GM18517 (cell line): Measurements from ENCODE around the gene AAR2.

Experiments used
- ATAC-seq: cut with Tn5 transposase; IDR thresholded peaks from one replicate; pipeline ENCODE4 v1.9.1; 2021; ENCODE audit warnings: mild to moderate bottlenecking, moderate library complexity; ENCODE audit not compliant: unreplicated experiment

Gene AAR2

GRCh38 chr20:36218380-36219064 is 17.8 kb upstream of the AAR2 start:
- no peak for ATAC-seq

- no peak for ATAC-seq
Observed at GRCh38 chr20:36219671-36220220, 16.5 kb upstream of the AAR2 start.

- ATAC-seq: no peak
Observed at GRCh38 chr20:36225666-36226065, 10.6 kb upstream of the AAR2 start.

GRCh38 chr20:36228770-36229169 is 7.5 kb upstream of the AAR2 start:
- ATAC-seq: no peak

DNA sequence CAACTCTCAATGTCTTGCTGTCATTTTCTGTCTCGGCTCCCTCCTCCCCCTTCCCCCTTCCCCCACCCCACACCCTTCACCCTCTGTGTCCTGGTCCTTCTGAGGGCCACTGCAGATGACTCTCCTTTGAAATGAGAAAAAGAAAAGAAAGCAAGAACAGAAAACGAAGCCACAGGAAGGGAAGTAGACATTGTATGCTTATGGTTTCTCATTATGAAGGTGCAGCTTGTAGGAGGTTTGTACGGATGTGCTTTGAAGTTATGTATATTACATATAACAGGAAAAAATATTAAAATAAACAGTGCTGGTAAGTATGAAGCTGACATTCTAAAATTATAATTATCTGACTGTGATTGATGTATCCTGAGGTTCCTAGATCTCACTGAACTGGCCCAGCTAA is 6.3 kb upstream of the AAR2 start:
- ATAC-seq: no peak

DNA sequence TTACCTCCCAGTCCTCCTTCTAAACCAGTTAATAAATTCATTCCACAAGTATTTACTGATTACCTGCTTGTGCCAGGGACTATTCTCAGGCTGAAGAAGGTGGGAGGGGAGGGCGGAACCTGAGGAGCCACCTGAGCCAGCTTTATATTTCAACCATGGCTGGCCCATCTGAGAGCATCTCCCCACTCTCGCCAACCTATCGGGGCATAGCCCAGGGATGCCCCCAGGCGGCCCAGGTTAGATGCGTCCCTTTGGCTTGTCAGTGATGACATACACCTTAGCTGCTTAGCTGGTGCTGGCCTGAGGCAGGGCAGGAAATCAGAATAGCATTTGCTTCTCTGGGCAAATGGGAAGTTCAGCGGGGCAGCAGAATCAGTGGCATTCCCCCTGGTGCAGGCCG is 4.9 kb upstream of the AAR2 start:
- ATAC-seq: no peak

DNA sequence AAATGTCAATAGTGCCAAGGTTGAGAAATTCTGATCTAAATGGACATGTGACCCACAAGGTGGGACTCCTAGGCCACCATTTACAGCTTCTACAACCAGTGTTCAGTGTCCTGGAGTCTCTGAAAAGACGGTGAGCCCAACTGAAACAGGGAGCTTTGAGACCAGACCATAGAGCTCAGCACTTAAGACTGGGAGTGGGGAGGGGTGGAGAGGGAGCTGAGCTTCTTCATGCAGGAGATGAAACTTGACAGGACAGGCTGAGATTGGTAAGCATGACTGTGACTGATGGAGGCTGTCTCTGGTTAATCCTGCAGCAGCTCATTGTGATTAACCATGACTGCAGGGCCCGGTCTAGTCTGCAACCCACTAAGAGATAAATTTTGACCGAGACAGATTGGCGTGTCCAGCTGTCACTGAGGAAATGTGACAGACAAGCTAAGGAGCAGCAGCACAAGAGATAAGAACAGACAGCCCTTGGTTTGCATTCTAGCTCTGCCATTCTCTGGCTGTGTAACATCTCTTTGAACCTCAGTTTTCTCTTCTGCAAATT is 1.4 kb upstream of the AAR2 start:
- ATAC-seq: no peak

DNA sequence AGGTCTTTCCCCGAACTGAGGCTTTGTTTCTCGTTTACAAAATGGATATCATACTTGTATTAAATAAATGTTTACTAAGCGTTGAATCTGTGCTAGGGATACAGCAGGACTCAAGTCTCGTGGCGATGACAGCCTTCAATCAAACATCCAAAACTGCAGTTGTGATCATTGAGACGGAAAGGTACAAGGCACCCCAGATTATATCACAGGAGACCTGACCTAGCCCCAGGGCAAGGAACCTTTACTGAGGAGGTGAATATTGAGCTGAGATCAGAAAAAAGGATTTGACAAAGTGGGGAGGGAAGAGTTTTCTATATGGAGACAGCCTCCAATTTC is 476 bp downstream of the AAR2 start:
- no peak for ATAC-seq

- ATAC-seq: no peak
Observed at GRCh38 chr20:36237477-36237876, 1.2 kb downstream of the AAR2 start.

DNA sequence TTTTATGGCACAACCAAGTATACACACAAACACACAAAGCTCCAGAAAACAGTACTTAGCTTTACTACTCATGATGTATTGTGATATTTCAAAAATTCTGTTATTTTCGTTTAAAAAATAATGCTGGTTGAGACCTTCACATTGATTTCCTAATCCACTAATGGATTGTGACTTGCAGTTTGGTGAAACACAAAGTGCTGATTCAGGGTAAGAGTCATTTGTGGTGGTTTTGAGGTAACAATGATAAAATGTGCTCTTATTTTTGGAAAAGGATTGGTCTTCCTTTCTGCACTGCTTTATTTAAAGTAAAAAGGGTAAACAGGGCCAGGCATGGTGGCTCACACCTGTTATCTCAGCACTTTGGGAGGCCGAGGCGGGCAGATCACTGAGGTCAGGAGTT is 1.9 kb downstream of the AAR2 start:
- no peak for ATAC-seq

- no peak for ATAC-seq
Observed at GRCh38 chr20:36238760-36239159, 2.5 kb downstream of the AAR2 start.

DNA sequence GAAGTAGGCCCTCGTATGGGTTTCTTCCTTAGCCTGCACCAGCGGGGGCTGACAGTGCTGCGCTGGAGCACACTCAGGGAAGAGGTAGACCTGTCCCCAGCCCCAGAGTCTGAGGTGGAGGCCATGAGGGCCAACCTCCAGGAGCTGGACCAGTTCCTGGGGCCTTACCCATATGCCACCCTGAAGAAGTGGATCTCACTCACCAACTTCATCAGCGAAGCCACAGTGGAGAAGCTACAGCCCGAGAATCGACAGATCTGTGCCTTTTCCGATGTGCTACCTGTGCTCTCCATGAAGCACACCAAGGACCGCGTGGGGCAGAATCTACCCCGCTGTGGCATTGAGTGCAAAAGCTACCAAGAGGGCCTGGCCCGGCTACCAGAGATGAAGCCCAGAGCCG is 3.8 kb downstream of the AAR2 start:
- ATAC-seq: no peak

GRCh38 chr20:36241678-36242077 is 5.4 kb downstream of the AAR2 start:
- ATAC-seq: no peak

- ATAC-seq: no peak
Observed at GRCh38 chr20:36243726-36244125, 7.4 kb downstream of the AAR2 start.

DNA sequence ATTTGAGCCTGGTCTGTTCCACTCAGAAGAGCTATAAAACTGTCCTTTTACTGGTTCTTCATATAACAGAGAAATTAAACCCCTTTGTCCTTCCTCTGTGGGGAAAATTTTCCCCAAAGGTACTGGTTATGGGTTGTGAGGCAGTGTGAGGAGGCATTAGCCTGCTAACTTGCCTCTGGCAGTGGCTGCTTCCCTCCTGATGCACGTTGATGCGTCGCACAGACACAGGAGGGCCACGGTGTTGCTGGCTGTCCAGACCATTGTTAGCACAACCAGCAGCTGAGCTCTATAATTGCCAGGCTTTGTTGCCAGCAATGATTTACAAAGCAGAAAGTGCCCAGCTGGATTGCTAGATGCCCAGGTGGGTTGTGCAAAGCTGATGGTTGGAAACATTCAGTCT is 10.1 kb downstream of the AAR2 start:
- ATAC-seq: no peak

DNA sequence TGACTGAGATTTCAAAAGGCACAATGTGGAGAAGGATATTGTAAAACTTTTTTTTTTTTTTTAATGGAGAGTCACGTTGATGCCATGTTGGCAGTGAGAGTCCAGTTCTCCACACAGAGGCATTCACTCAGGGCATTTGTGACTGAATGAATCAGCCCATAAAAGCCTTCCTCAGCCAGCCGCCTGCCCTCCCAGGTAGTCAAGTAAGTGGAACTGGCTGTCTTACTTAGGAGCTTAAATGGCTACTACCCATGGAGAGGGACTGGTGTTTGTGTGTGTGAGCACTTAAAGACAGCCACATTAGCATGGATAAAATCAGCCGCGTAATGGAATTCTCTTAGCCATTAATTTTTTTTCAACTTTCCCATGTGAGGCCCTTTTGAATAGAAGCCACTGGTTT is 12.6 kb downstream of the AAR2 start:
- ATAC-seq: no peak

DNA sequence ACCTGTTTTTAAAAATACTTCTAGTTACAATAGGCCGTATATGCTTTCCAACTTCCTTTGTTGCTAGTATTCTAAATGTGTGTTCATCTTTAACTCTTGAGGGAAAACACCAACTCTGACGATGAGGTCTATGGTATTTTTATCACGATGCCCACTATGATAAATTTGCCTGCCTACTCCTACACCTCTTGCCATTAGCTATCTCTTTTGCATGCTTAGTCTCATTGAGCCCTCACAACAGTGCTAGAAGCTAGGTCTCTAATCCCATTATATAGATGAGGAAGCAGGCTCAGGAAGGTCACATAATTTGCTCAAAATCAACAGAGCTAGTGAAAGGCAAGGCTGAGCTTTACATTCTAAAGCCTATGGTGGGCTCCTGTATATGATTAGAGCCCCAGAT is 13.2 kb downstream of the AAR2 start:
- ATAC-seq: no peak

- ATAC-seq: no peak
Observed at GRCh38 chr20:36251426-36251825, 15.1 kb downstream of the AAR2 start.

GRCh38 chr20:36252511-36252910 is 16.2 kb downstream of the AAR2 start:
- no peak for ATAC-seq

- ATAC-seq: no peak
Observed at GRCh38 chr20:36253036-36253435, 16.8 kb downstream of the AAR2 start.

- ATAC-seq: no peak
Observed at GRCh38 chr20:36254076-36254475, 17.8 kb downstream of the AAR2 start.

GRCh38 chr20:36255445-36255844 is 19.2 kb downstream of the AAR2 start:
- ATAC-seq: no peak
